DMS153 treated with DMSO at 0.1 percent for 48 hours (cell line): ENCODE results near the gene OR2H1.

ENCODE experiments used
- DNase-seq: peaks from one replicate; lab custom pipeline; 2025; ENCODE audit not compliant: unreplicated experiment; lab: John Stamatoyannopoulos, UW

Gene OR2H1

DNA sequence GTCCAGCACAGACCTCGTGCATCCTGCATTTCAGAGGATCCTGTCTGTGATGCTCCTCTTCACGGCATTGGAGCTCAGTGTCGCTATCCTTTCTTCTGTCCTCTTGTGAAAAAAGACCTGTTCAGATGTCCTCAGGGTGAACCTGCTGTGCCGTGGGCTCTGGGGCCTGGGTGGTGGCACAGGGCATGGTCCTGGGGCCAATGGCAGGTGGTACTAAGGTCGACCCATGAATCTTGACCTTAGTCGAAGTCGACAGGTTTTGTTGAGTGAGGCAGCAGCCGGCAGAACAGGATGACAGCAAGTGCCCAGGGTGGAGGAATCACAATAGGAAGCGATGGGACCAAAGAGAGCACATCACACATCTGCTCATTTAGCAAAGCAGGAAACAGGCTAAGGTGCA, 52.8 kb downstream of the OR2H1 start:
- DNase-seq: no peak

DNA sequence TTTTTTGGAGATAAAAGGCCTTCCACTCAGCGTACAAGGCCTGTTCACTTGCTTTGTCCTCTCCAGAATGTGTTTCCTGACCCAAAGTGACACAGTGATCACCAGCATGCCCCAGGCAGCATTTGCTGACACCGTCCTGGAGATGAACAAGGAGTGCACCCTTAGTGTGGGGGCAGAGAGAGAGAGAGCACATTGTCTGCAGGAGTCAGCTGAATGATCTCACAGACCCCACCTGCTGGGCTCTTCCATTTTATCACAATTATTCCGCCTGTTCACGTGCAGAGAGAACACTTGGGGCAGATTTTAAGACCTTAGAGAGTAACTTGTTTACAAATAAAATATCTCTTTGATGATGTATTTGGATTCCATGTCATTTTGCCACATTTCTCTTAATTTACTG, 53.2 kb downstream of the OR2H1 start:
- no peak for DNase-seq

DNA sequence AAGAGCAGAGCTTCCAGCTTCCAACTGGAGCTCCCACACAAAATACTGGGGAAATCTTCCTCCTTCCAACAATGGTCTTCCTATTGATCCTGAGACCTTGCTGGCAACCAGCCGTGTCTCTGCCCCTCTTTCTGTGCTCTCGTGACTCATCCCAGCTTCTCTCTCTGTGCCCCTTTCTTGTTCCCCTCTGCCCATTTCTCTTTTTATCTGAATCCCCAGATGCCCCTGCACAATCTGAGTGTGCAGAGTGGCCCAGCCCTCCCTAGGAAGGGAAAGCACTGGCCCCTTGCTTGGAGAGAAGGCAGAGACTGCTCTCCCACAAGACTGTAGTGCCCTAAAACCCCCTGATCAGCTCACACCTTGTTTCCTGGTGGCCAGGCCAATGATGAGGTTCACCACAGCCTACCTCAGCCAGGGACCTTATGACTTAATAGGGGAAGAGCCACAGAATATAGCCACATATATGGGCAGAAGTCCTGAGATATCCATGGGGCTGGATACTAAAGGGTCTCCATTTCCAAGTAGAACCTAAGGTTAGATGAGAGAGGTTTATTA, 53.9 kb downstream of the OR2H1 start:
- no peak for DNase-seq
